ENCODE results near the gene POT1. TPM values are rescaled to one million over a fixed set of nuclear protein-coding genes. Genes with fewer than 3 reads are reported as not detected.

The POT1 gene
- total and polyA plus RNA-seq, 2 of the 8 experiments (the other 6 are each of a cell fraction or from before 2014, with no cell fraction given) = 13.1 to 22.8 TPM

GRCh38 chr7:124909808-124910207 lies 19.8 kb downstream of the POT1 start:
- Histone ChIP-seq H3K9ac (replicated peaks in 1 of 4; ENCODE audit: extremely low read depth in 1 of 4, low read depth in 3 of 4, low read length in 3 of 4) (no peak overlapping the region), H3K9me3 (ENCODE audit: insufficient read depth in 2 of 2, low read depth in 1 of 2, low read length in 1 of 2) (no peaks in the 10 kb centered on the region), H4K91ac (replicated peaks; ENCODE audit: insufficient read length, low read length) (no peak overlapping the region), H2BK15ac (ENCODE audit: low read length) (no peak overlapping the region), H3K4me2 (ENCODE audit: insufficient read depth in 1 of 2, low read depth in 2 of 2, low read length in 2 of 2) (no peak overlapping the region), H3K4me3 (ENCODE audit: extremely low read depth in 1 of 4, insufficient read depth in 2 of 4, low read depth in 3 of 4, low read length in 4 of 4) (no peak overlapping the region), H3K4ac (replicated peaks; ENCODE audit: insufficient read length, low read depth, low read length) (no peak overlapping the region), H4K5ac (ENCODE audit: insufficient read length, low read depth, low read length) (no peak overlapping the region), H4K8ac (ENCODE audit: extremely low read depth, insufficient read depth, low read length) (no peak overlapping the region), H3K79me1 (ENCODE audit: low read depth, low read length) (no peaks in the 10 kb centered on the region), H4K20me1 (replicated peaks in 1 of 2; ENCODE audit: control insufficient read depth in 1 of 2, insufficient read depth in 2 of 2, low read length in 2 of 2) (no peaks in the 10 kb centered on the region), H2BK20ac (ENCODE audit: low read length) (no peak overlapping the region), H2BK5ac (ENCODE audit: low read depth, low read length) (no peak overlapping the region), H3K36me3 (ENCODE audit: control insufficient read depth in 2 of 4, insufficient read depth in 4 of 4, low read length in 3 of 4) (no peaks in the 10 kb centered on the region; a peak in 1 of 8 replicates), H3K27ac (ENCODE audit: low read depth, low read length) (no peak overlapping the region), H2BK120ac (replicated peaks; ENCODE audit: low read depth, low read length) (no peak overlapping the region), H2BK12ac (ENCODE audit: low read depth, low read length) (no peak overlapping the region), H3K18ac (ENCODE audit: extremely low read depth, low read length) (no peak overlapping the region), H3K27me3 (replicated peaks in 1 of 4; ENCODE audit: control insufficient read depth in 3 of 4, extremely low read depth in 1 of 4, insufficient read depth in 3 of 4, low read length in 3 of 4) (no peaks in the 10 kb centered on the region), H2AK5ac (ENCODE audit: low read depth, low read length) (no peak overlapping the region), H3K79me2 (ENCODE audit: control insufficient read depth in 1 of 2, insufficient read depth in 2 of 2, low read length in 2 of 2) (peaks cover 0 to 4% of the 10 kb centered on the region in 2 experiments; a peak in 2 of 4 replicates), H3K23ac (ENCODE audit: insufficient read length) (no peak overlapping the region), H3K4me1 (replicated peaks in 1 of 4; ENCODE audit: control insufficient read depth in 3 of 4, insufficient read depth in 4 of 4, low read length in 3 of 4) (no peaks in the 10 kb centered on the region), H3K56ac (replicated peaks; ENCODE audit: insufficient read length, low read depth, low read length) (no peak overlapping the region), H2AFZ (ENCODE audit: low read length) (no peak overlapping the region), H3K14ac (ENCODE audit: insufficient read length) (no peak overlapping the region), H3K23me2 (ENCODE audit: low read depth, low read length) (no peaks in the 10 kb centered on the region)
- POLR2A ChIA-PET (ENCODE audit: partially characterized antibody) = no interaction called here
- CTCF ChIA-PET (ENCODE audit: partially characterized antibody) = no interaction called here
- no peak for DNase-seq (ENCODE audit: low read depth in 1 of 2, low spot score in 2 of 2)
- no peak for TF ChIP-seq SAP30 (IDR thresholded peaks at IDR 0.05; ENCODE audit: insufficient read depth, insufficient replicate concordance, low read length)
- no peak for TF ChIP-seq TBP (IDR thresholded peaks at IDR 0.05; ENCODE audit: low read depth, low read length)
- TF ChIP-seq RNF2 (IDR thresholded peaks at IDR 0.05; ENCODE audit: borderline replicate concordance, low read depth, low read length, missing control alignments, poor library complexity, severe bottlenecking) = no peak
- TF ChIP-seq GABPA (IDR thresholded peaks at IDR 0.05; ENCODE audit: borderline replicate concordance, insufficient read depth, low read length) = no peak
- TF ChIP-seq CHD2 (IDR thresholded peaks at IDR 0.05; ENCODE audit: low read length) = no peak
- TF ChIP-seq KDM5A (IDR thresholded peaks at IDR 0.05; ENCODE audit: low read length) = no peak
- no peak for TF ChIP-seq BCL11A (IDR thresholded peaks at IDR 0.05; ENCODE audit: low read depth in 2 of 2, low read length in 2 of 2)
- no peak for TF ChIP-seq RBBP5 (IDR thresholded peaks at IDR 0.05; ENCODE audit: borderline replicate concordance, low read depth, low read length)
- TF ChIP-seq POLR2A (IDR thresholded peaks at IDR 0.05; ENCODE audit: control extremely low read depth in 1 of 2, low read depth in 2 of 2, low read length in 2 of 2) = no peak
- no peak for TF ChIP-seq HDAC6 (IDR thresholded peaks at IDR 0.05; ENCODE audit: low read depth, low read length)
- no peak for TF ChIP-seq CBX5 (IDR thresholded peaks at IDR 0.05; ENCODE audit: low read depth, low read length)
- TF ChIP-seq NRF1 (IDR thresholded peaks at IDR 0.05; ENCODE audit: low read depth, low read length) = no peak
- TF ChIP-seq KDM1A (IDR thresholded peaks at IDR 0.05; ENCODE audit: borderline replicate concordance, low read length) = no peak
- no peak for TF ChIP-seq MAX (IDR thresholded peaks at IDR 0.05)
- WGBS, 2 experiments (ENCODE audit: extremely low coverage in 1 of 2, insufficient coverage in 1 of 2, insufficient read length in 1 of 2, insufficient replicate concordance in 2 of 2, low coverage in 1 of 2, low lambda C conversion rate in 2 of 2, missing lambda C conversion rate in 1 of 2) = 48% methylated on average over 1 of the region's 1 CpG; no CpG with 5 or more reads in 1 of the 2 experiments
- FAIRE-seq = no peak
